Activated CD4-positive, alpha-beta T cell treated with anti-CD3 and anti-CD28 coated beads for 1 hour (primary cell): ENCODE measurements around the gene FOXP1.
A peak's percentile ranks its signal among the peaks of the same experiment; 100 is the strongest.

Source experiments
- DNase-seq: peaks from one replicate; pipeline ENCODE4 v3.0.0-alpha.2; 2020

The FOXP1 gene

GRCh38 chr3:71525391-71525790 is 58.1 kb downstream of the FOXP1 start:
- no peak for DNase-seq

GRCh38 chr3:71524672-71525071 is 58.9 kb downstream of the FOXP1 start:
- no peak for DNase-seq

GRCh38 chr3:71523628-71524027 is 59.9 kb downstream of the FOXP1 start:
- DNase-seq: no peak

GRCh38 chr3:71521940-71522876 is 61.3 kb downstream of the FOXP1 start:
- DNase-seq: no peak

GRCh38 chr3:71521021-71521352 is 62.5 kb downstream of the FOXP1 start:
- no peak for DNase-seq

- no peak for DNase-seq
These were observed 63.1 kb downstream of the FOXP1 start for GRCh38 chr3:71520161-71521020.

- no peak for DNase-seq
These were observed 65.4 kb downstream of the FOXP1 start for GRCh38 chr3:71518089-71518488.

GRCh38 chr3:71517271-71517791 is 66.2 kb downstream of the FOXP1 start:
- no peak for DNase-seq

- DNase-seq: no peak
These were observed 67.7 kb downstream of the FOXP1 start for GRCh38 chr3:71515636-71516365.

- DNase-seq: no peak
These were observed 68.9 kb downstream of the FOXP1 start for GRCh38 chr3:71514621-71515020.

- DNase-seq: no peak
These were observed 70.0 kb downstream of the FOXP1 start for GRCh38 chr3:71513515-71513914.

GRCh38 chr3:71513081-71513480 is 70.4 kb downstream of the FOXP1 start:
- DNase-seq: no peak

GRCh38 chr3:71512544-71512943 is 71.0 kb downstream of the FOXP1 start:
- no peak for DNase-seq

GRCh38 chr3:71512000-71512399 is 71.5 kb downstream of the FOXP1 start:
- DNase-seq: no peak

- DNase-seq: no peak
These were observed 72.1 kb downstream of the FOXP1 start for GRCh38 chr3:71511446-71511845.

- no peak for DNase-seq
These were observed 72.5 kb downstream of the FOXP1 start for GRCh38 chr3:71511037-71511436.

GRCh38 chr3:71510510-71510909 is 73.0 kb downstream of the FOXP1 start:
- DNase-seq: no peak

- DNase-seq: no peak
These were observed 74.5 kb downstream of the FOXP1 start for GRCh38 chr3:71509066-71509465.

- no peak for DNase-seq
These were observed 77.7 kb downstream of the FOXP1 start for GRCh38 chr3:71505767-71506350.

GRCh38 chr3:71504250-71505036 is 79.1 kb downstream of the FOXP1 start:
- DNase-seq: peak; percentile 29

- no peak for DNase-seq
These were observed 79.8 kb downstream of the FOXP1 start for GRCh38 chr3:71503525-71504249.
